Transverse colon (tissue), 4 donors: Measurements from ENCODE around the gene REV3L. TPM values are rescaled to one million over a fixed set of nuclear protein-coding genes. Genes with fewer than 3 reads are reported as not detected.

Experiments
- DNase-seq: peaks from one replicate; pipeline ENCODE4 v3.0.0-alpha.2; 2019
- H3K27ac ChIP-seq, 4 donors: fragments of 200-600 bp; sonication (generic); 2 replicates each; pipeline ENCODE4 v1.5.1; 2016 to 2018; ENCODE audit warnings: inconsistent platforms in 4 of 4
- H3K27me3 ChIP-seq: fragments of 200-600 bp; sonication (generic); 2 replicates; pipeline ENCODE4 v1.5.1; 2017; ENCODE audit warnings: inconsistent platforms
- H3K36me3 ChIP-seq, 4 donors: fragments of 200-600 bp; sonication (generic); 2 replicates each; pipeline ENCODE4 v1.5.1; 2017 to 2019; ENCODE audit warnings: inconsistent platforms in 4 of 4
- H3K4me1 ChIP-seq, 4 donors: fragments of 200-600 bp; sonication (generic); 2 replicates each; pipeline ENCODE4 v1.5.1; 2017 to 2020; ENCODE audit warnings: inconsistent platforms in 4 of 4
- H3K4me3 ChIP-seq, 4 donors: fragments of 200-600 bp; sonication (generic); 1 replicate in 1 of 4; 2 replicates in 3 of 4; pipeline versions ENCODE4 v1.5.1 to v1.6.1; 2017 to 2019; ENCODE audit warnings: inconsistent platforms in 4 of 4
- H3K9me3 ChIP-seq, 2 donors: fragments of 200-600 bp; sonication (generic); 2 replicates each; pipeline ENCODE4 v1.5.1; 2017 to 2019; ENCODE audit warnings: inconsistent platforms in 2 of 2
- EP300 ChIP-seq: sonication (generic); formaldehyde crosslinking; IDR thresholded peaks from one replicate; pipeline ENCODE4 v1.6.1; 2017; ENCODE audit warnings: antibody characterized with exemption, low read depth
- POLR2A ChIP-seq: fragments of 450-650 bp; IDR thresholded peaks from one replicate; pipeline ENCODE4 v1.6.1; 2016; ENCODE audit warnings: antibody characterized with exemption, mild to moderate bottlenecking, moderate library complexity
- POLR2AphosphoS5 ChIP-seq, 3 donors: sonication (generic); formaldehyde crosslinking; IDR thresholded peaks; one replicate each; pipeline ENCODE4 v1.6.1; 2016; ENCODE audit warnings: antibody characterized with exemption in 3 of 3
- WGBS, 2 donors: methylation state at CpG; one replicate each; pipeline ENCODE4 v1.1.5; 2018; ENCODE audit warnings: low coverage in 1 of 2; 5-methylcytosine and 5-hydroxymethylcytosine counted together
- in situ Hi-C, 4 donors: fragments of 200-750 bp; cut with MboI; loops; one replicate each; pipeline versions ENCODE4 v1.15.0 to v1.15.1; 2017; ENCODE audit warnings: low sequenced_read_pairs in 3 of 4, low pct_ligation_motif_present in 1 of 4, low pct_unique_long_range_greater_than_20kb in 1 of 4
- intact Hi-C: fragments of 100-400 bp; cut with DNase I; formaldehyde crosslinking; loops from one replicate; pipeline ENCODE4 v1.15.1; 2023; ENCODE audit warnings: low total_unique reads
- total RNA-seq, 4 donors: library from RNA; depleted of rRNA; stranded (reverse); fragments of >200 nt; gene quantifications; one replicate each; pipeline ENCODE4 v1.1.0, GENCODE V29; 2016
- TF ChIP-seq, protein P1 (sequence below), 5 experiments: fragments of 200-600 bp in 3 of 5; fragments of 450-650 bp in 2 of 5; sonication (generic) in 3 of 5; IDR thresholded peaks; 1 replicate in 2 of 5; 2 replicates in 3 of 5; pipeline ENCODE4 v1.5.1; 2016 to 2017; ENCODE audit warnings: antibody characterized with exemption in 5 of 5, inconsistent platforms in 3 of 5, mild to moderate bottlenecking in 2 of 5, moderate library complexity in 1 of 5

Gene REV3L
- total RNA-seq, 4 donors from 2014 or later: 24.7 to 256 (median 34.7) TPM

DNA sequence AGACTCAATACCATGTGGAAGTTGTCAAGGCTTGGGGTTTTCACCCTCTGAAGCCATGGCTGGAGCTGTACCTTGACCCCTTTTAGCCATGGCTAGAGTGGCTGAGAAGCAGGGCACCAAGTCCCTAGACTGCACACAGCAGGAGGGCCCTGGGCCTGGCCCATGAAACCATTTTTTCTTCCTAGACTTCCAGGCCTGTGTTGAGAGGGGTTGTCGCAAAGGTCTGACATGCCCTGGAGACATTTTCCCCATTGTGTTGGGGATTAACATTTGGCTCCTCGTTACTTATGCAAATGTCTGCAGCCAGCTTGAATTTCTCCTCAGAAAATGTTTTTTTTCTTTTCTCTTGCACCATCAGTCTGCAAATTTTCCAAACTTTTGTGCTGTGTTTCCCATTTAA is 199.3 kb downstream of the REV3L start:
- Histone ChIP-seq H3K27me3 (no peaks in the 10 kb centered on the region), H3K27ac (no peak overlapping the region), H3K9me3 (no peaks in the 10 kb centered on the region), H3K36me3 (peaks cover 0 to 4% (median 1%) of the 10 kb centered on the region in 4 donors), H3K4me3 (no peak overlapping the region), H3K4me1 (peaks cover 0 to 18% (median 2%) of the 10 kb centered on the region in 4 donors)
- in situ Hi-C loops: no loop called here
- TF ChIP-seq POLR2A: no peak
- TF ChIP-seq, protein P1, sequence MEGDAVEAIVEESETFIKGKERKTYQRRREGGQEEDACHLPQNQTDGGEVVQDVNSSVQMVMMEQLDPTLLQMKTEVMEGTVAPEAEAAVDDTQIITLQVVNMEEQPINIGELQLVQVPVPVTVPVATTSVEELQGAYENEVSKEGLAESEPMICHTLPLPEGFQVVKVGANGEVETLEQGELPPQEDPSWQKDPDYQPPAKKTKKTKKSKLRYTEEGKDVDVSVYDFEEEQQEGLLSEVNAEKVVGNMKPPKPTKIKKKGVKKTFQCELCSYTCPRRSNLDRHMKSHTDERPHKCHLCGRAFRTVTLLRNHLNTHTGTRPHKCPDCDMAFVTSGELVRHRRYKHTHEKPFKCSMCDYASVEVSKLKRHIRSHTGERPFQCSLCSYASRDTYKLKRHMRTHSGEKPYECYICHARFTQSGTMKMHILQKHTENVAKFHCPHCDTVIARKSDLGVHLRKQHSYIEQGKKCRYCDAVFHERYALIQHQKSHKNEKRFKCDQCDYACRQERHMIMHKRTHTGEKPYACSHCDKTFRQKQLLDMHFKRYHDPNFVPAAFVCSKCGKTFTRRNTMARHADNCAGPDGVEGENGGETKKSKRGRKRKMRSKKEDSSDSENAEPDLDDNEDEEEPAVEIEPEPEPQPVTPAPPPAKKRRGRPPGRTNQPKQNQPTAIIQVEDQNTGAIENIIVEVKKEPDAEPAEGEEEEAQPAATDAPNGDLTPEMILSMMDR (IDR thresholded peaks at IDR 0.05): no peak
- no peak for TF ChIP-seq POLR2AphosphoS5 (IDR thresholded peaks at IDR 0.05)
- no peak for TF ChIP-seq EP300
- no peak for DNase-seq
- 95% methylated on average over 2 of the region's 2 CpGs; no CpG with 5 or more reads in 1 of the 2 donors for WGBS, 2 donors
- intact Hi-C loops: no loop called here

DNA sequence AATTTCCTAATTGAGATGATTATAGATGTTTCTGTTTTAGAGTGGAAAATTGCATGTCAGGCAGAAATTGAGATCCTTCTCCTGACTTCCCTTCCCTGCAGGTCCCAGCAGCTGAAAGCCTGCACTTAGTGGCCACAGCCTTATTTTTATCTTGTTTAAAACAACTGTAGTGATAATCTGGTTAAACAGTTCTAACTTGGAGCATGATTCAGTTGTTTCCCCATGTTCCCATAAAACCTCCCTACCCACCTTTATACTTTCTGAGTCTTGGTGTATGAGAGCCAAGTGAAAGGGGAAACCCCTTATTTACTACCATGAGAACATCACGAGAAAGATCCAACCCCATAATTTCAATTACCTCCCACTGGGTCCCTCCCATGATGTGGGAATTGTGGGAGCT is 200.5 kb downstream of the REV3L start:
- DNase-seq: no peak
- H3K4me1 ChIP-seq: peaks cover 0 to 18% (median 2%) of the 10 kb centered on the region in 4 donors
- H3K27me3 ChIP-seq: no peaks in the 10 kb centered on the region
- 43 to 78% methylated on average over 1 of the region's 1 CpG for WGBS, 2 donors
- peaks cover 0 to 15% (median 1%) of the 10 kb centered on the region in 4 donors for H3K36me3 ChIP-seq
- intact Hi-C loops: no loop called here
- H3K9me3 ChIP-seq: no peaks in the 10 kb centered on the region
- TF ChIP-seq POLR2A (no peak), POLR2AphosphoS5 (IDR thresholded peaks at IDR 0.05) (no peak), EP300 (no peak)
- TF ChIP-seq, protein P1 (IDR thresholded peaks at IDR 0.05): no peak
- H3K27ac ChIP-seq: no peak overlapping the region
- H3K4me3 ChIP-seq: no peak overlapping the region
- in situ Hi-C loops: no loop called here

DNA sequence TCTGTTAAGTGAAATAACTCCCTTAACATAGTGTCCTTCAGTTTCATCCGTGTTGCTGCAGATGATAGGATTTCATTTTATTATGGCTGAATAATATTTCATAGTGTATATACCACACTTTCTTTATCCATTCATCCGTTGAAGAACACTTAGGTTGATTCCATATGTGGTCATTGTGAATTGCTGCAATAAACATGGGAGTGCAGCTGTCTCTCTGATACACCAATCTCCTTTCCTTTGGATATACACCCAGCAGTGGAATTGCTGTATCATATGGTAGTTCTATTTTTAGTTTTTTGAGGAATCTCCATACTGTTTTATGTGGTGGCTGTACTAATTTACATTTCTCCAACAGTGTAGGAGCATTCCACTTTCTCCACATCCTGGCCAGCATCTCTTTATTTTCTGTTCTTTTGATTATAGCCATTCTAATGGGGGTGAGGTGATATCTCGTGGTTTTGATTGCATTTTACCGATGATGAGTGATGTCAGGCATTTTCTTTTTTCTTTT is 202.5 kb downstream of the REV3L start:
- 77 to 83% methylated on average over 4 of the region's 4 CpGs for WGBS, 2 donors
- H3K27me3 ChIP-seq: no peaks in the 10 kb centered on the region
- H3K27ac ChIP-seq: no peak overlapping the region
- no peak for DNase-seq
- no peak overlapping the region for H3K4me3 ChIP-seq
- H3K36me3 ChIP-seq: peaks cover 0 to 32% (median 10%) of the 10 kb centered on the region in 4 donors
- intact Hi-C loops (no loop called here), in situ Hi-C loops (no loop called here)
- H3K4me1 ChIP-seq: peaks cover 0 to 18% (median 2%) of the 10 kb centered on the region in 4 donors
- TF ChIP-seq, protein P1 (IDR thresholded peaks at IDR 0.05): no peak
- TF ChIP-seq EP300: no peak
- no peak for TF ChIP-seq POLR2A
- no peak for TF ChIP-seq POLR2AphosphoS5 (IDR thresholded peaks at IDR 0.05)
- H3K9me3 ChIP-seq: no peaks in the 10 kb centered on the region

DNA sequence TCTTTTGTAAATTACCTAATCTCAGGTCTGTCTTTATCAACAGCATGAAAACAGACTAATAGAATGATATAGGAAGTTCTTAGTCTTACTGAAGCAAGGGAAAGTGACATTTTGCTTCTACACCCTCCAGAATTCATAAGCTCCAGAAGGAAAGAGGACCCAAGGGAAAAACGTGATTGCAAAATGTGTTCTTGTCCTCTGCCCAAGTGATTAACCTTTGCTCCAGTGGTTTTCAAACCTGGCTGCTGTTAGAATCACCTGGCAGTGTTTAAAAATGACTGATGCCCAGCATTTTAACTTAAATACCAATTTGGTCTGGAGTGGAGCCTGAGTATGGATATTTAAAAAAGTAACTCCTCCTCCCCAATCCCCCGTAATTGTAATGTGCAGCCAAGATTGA is 204.3 kb downstream of the REV3L start:
- Histone ChIP-seq H3K4me3 (no peak overlapping the region), H3K9me3 (peaks cover 11 to 12% of the 10 kb centered on the region in 2 donors), H3K27ac (no peak overlapping the region), H3K36me3 (peaks cover 0 to 50% (median 19%) of the 10 kb centered on the region in 4 donors), H3K27me3 (no peaks in the 10 kb centered on the region), H3K4me1 (peaks cover 0 to 17% (median 2%) of the 10 kb centered on the region in 4 donors)
- TF ChIP-seq, protein P1 (IDR thresholded peaks at IDR 0.05): no peak
- no peak for TF ChIP-seq POLR2AphosphoS5 (IDR thresholded peaks at IDR 0.05)
- no peak for TF ChIP-seq EP300
- TF ChIP-seq POLR2A: no peak
- no peak for DNase-seq
- in situ Hi-C loops: no loop called here
- intact Hi-C loops: no loop called here
- 88 to 100% methylated on average over 2 of the region's 2 CpGs for WGBS, 2 donors
